Stomach (tissue), 19 donors: ENCODE measurements around the gene FRMPD3. TPM values are rescaled to one million over a fixed set of nuclear protein-coding genes. Genes with fewer than 3 reads are reported as not detected.

Experiments used
- DNase-seq, 2 donors: peaks; one replicate each; pipeline versions ENCODE4 v3.0.0 to v3.0.0-alpha.2; 2013 to 2019
- H3K27ac ChIP-seq, 5 donors: fragments of 200-600 bp in 4 of 5; sonication (generic) in 4 of 5; one replicate each; pipeline ENCODE4 v1.5.1; 2013 to 2019; ENCODE audit warnings: mild to moderate bottlenecking in 1 of 5, moderate library complexity in 1 of 5
- H3K27me3 ChIP-seq, 3 donors: fragments of 200-600 bp; sonication (generic); one replicate each; pipeline ENCODE4 v1.5.1; 2017 to 2019; ENCODE audit warnings: mixed run types in 1 of 3
- H3K36me3 ChIP-seq, 4 donors: fragments of 200-600 bp; sonication (generic); 1 replicate in 3 of 4; 2 replicates in 1 of 4; pipeline ENCODE4 v1.5.1; 2016 to 2019
- H3K4me1 ChIP-seq, 4 donors: fragments of 200-600 bp; sonication (generic); one replicate each; pipeline ENCODE4 v1.5.1; 2016 to 2019
- H3K4me3 ChIP-seq, 4 donors: fragments of 200-600 bp; sonication (generic) in 3 of 4; one replicate each; pipeline ENCODE4 v1.5.1; 2016 to 2019; ENCODE audit warnings: mild to moderate bottlenecking in 1 of 4
- H3K9me3 ChIP-seq, 4 donors: fragments of 200-600 bp; sonication (generic); one replicate each; pipeline ENCODE4 v1.5.1; 2016 to 2019
- CTCF ChIP-seq, 7 experiments: fragments of 450-650 bp in 4 of 7; fragments of 200-600 bp in 3 of 7; sonication (generic) in 3 of 7; IDR thresholded peaks; one replicate each; pipeline ENCODE4 v1.5.1; 2016 to 2019; ENCODE audit warnings: antibody characterized with exemption in 7 of 7, control low read depth in 2 of 7, mild to moderate bottlenecking in 1 of 7
- EP300 ChIP-seq: sonication (generic); formaldehyde crosslinking; IDR thresholded peaks from one replicate; pipeline ENCODE4 v1.6.1; 2017; ENCODE audit warnings: antibody characterized with exemption
- POLR2A ChIP-seq, 4 donors: fragments of 450-650 bp; IDR thresholded peaks; one replicate each; pipeline ENCODE4 v1.6.1; 2016; ENCODE audit warnings: antibody characterized with exemption in 4 of 4, control low read depth in 2 of 4, mild to moderate bottlenecking in 1 of 4, moderate library complexity in 1 of 4
- POLR2AphosphoS5 ChIP-seq, 3 donors: sonication (generic); formaldehyde crosslinking; IDR thresholded peaks; one replicate each; pipeline ENCODE4 v1.6.1; 2016; ENCODE audit warnings: antibody characterized with exemption in 3 of 3
- WGBS, 5 donors: extraction: QIAGEN DNeasy Blood & Tissue Kit in 3 of 5; methylation state at CpG; one replicate each; pipeline versions ENCODE4 v1.1.5 to v1.1.7; 2013 to 2018; 5-methylcytosine and 5-hydroxymethylcytosine counted together
- intact Hi-C: fragments of 100-400 bp; cut with DNase I; formaldehyde crosslinking; loops from one replicate; pipeline ENCODE4 v1.15.1; 2023; ENCODE audit warnings: low total_unique reads
- long read RNA-seq, 10 donors: transcript quantifications; one replicate each; lab custom pipeline, GENCODE V29; 2026
- polyA plus RNA-seq, 3 donors: library from polyadenylated mRNA; stranded (reverse); fragments of 200-250 nt; gene quantifications; one replicate each; pipeline ENCODE4 v1.2.3, GENCODE V29; 2013
- total RNA-seq, 5 donors: library from RNA; depleted of rRNA; stranded (reverse); fragments of >200 nt; gene quantifications; one replicate each; pipeline versions ENCODE4 v1.1.0 to v1.2.3, GENCODE V29; 2014 to 2016
- donor health status: healthy with polysubstance abuse.
- donor health status: Bipolar disorder and iron deficiency.
- donor health status: healthy.

Gene FRMPD3
- total RNA-seq (under 1 TPM in 1 of 5 donors, not detected in 4; 0.73 TPM), polyA plus RNA-seq (under 1 TPM in 2 of 3 donors, not detected in 1; 0.05 to 0.06 TPM)
- long read RNA-seq, donor 1: 0 reads
- long read RNA-seq, donor 2: 0 reads
- long read RNA-seq, donor 3: 0 reads
- long read RNA-seq, donor 4: 0 reads
- long read RNA-seq, donor 5: 0 reads
- long read RNA-seq, donor 6: 0 reads
- long read RNA-seq, donor 7: 0 reads
- long read RNA-seq, donor 8: 0 reads
- long read RNA-seq, donor 9: 0 reads
- long read RNA-seq, donor 10: 0 reads

GRCh38 chrX:107448998-107449835, at the start of gene FRMPD3:
Gene FRMPD3 (plus strand): TSS chrX:107449652. CDS start chrX:107526589, 76,937 bp downstream.
- intact Hi-C loops: no loop called here

GRCh38 chrX:107420571-107420970, 28.9 kb upstream of the FRMPD3 start:
- no peak for DNase-seq
- Histone ChIP-seq H3K27me3 (peaks cover 0 to 9% (median 3%) of the 10 kb centered on the region in 3 donors), H3K27ac (no peak overlapping the region), H3K9me3 (peaks cover 0 to 5% (median 0%) of the 10 kb centered on the region in 4 donors), H3K4me3 (no peak overlapping the region), H3K36me3 (no peaks in the 10 kb centered on the region), H3K4me1 (no peaks in the 10 kb centered on the region)
- no peak for TF ChIP-seq POLR2AphosphoS5 (IDR thresholded peaks at IDR 0.05)
- no peak for TF ChIP-seq EP300
- TF ChIP-seq CTCF (IDR thresholded peaks at IDR 0.05): no peak
- no peak for TF ChIP-seq POLR2A (IDR thresholded peaks at IDR 0.05)
- intact Hi-C loops: no loop called here
- WGBS, 5 donors: 47 to 74% (median 66%) methylated on average over 2 of the region's 2 CpGs

More at GRCh38 chrX:107448998-107449835, at the start of gene FRMPD3:
- Histone ChIP-seq H3K27ac (no peak within 1 kb of the TSS), H3K9me3 (no peaks in the 10 kb centered on the region), H3K27me3 (peaks cover 0 to 57% (median 46%) of the 10 kb centered on the region in 3 donors), H3K36me3 (no peaks in the 10 kb centered on the region), H3K4me3 (peak within 1 kb of the TSS; percentile 41 to 53 (median 46)), H3K4me1 (peaks cover 0 to 33% (median 17%) of the 10 kb centered on the region in 4 donors)
- peak in 1 of 2 donors; percentile 37 for DNase-seq
- no peak for TF ChIP-seq CTCF (IDR thresholded peaks at IDR 0.05)
- no peak for TF ChIP-seq POLR2A (IDR thresholded peaks at IDR 0.05)
- no peak for TF ChIP-seq POLR2AphosphoS5 (IDR thresholded peaks at IDR 0.05)
- TF ChIP-seq EP300: no peak
- 1 to 47% (median 8%) methylated on average over 6 to 69 of the region's 69 CpGs for WGBS, 5 donors

- Histone ChIP-seq H3K27me3 (peaks cover 0 to 9% (median 3%) of the 10 kb centered on the region in 3 donors), H3K4me3 (no peak overlapping the region), H3K9me3 (peaks cover 0 to 12% (median 0%) of the 10 kb centered on the region in 4 donors), H3K27ac (no peak overlapping the region), H3K36me3 (no peaks in the 10 kb centered on the region), H3K4me1 (no peaks in the 10 kb centered on the region)
- intact Hi-C loops: no loop called here
- TF ChIP-seq CTCF (IDR thresholded peaks at IDR 0.05) (no peak), POLR2AphosphoS5 (IDR thresholded peaks at IDR 0.05) (no peak), POLR2A (IDR thresholded peaks at IDR 0.05) (no peak), EP300 (no peak)
- 48 to 58% (median 52%) methylated on average over 3 of the region's 3 CpGs for WGBS, 5 donors
- no peak for DNase-seq
Observed at GRCh38 chrX:107421337-107421861, 28.1 kb upstream of the FRMPD3 start.

- Histone ChIP-seq H3K4me1 (no peaks in the 10 kb centered on the region), H3K9me3 (peaks cover 0 to 24% (median 3%) of the 10 kb centered on the region in 4 donors), H3K27me3 (no peaks in the 10 kb centered on the region), H3K4me3 (no peak overlapping the region), H3K36me3 (no peaks in the 10 kb centered on the region), H3K27ac (no peak overlapping the region)
- 41 to 60% (median 44%) methylated on average over 1 to 6 of the region's 6 CpGs for WGBS, 5 donors
- DNase-seq: no peak
- intact Hi-C loops: no loop called here
- no peak for TF ChIP-seq EP300
- peak in 1 of 7 experiments; percentile 8 for TF ChIP-seq CTCF (IDR thresholded peaks at IDR 0.05)
Observed at GRCh38 chrX:107429090-107429489, 20.4 kb upstream of the FRMPD3 start.
